Astrocyte (in vitro differentiated cells and primary cell): ENCODE measurements around the gene DLGAP4. TPM values are rescaled to one million over a fixed set of nuclear protein-coding genes. Genes with fewer than 3 reads are reported as not detected.

ENCODE experiments used
- DNase-seq: peaks from one replicate; pipeline ENCODE4 v3.0.0-alpha.2; 2010; ENCODE audit warnings: low read depth
- FAIRE-seq: peaks from 2 replicates; lab custom pipeline; 2011; peaks lifted over from hg19 to GRCh38; lab: Jason Lieb, UNC
- H2AFZ ChIP-seq: 2 replicates; pipeline ENCODE4 v1.6.0; 2012; ENCODE audit warnings: low read depth, low read length, inconsistent platforms
- H3K27ac ChIP-seq: 2 replicates; pipeline ENCODE4 v1.5.1; 2011; ENCODE audit warnings: low read depth, low read length, inconsistent platforms
- H3K27me3 ChIP-seq: 2 replicates; pipeline ENCODE4 v1.6.0; 2011; ENCODE audit warnings: low read length, inconsistent platforms; ENCODE audit not compliant: insufficient read depth
- H3K36me3 ChIP-seq: 2 replicates; pipeline ENCODE4 v1.5.1; 2011; ENCODE audit warnings: low read length, inconsistent platforms; ENCODE audit not compliant: insufficient read depth
- H3K4me1 ChIP-seq: 2 replicates; pipeline ENCODE4 v1.5.1; 2011; ENCODE audit warnings: low read length, inconsistent platforms; ENCODE audit not compliant: insufficient read depth
- H3K4me2 ChIP-seq: 2 replicates; pipeline ENCODE4 v1.6.0; 2012; ENCODE audit warnings: low read length, inconsistent platforms
- H3K4me3 ChIP-seq: 2 replicates; pipeline ENCODE4 v1.5.1; 2011; ENCODE audit warnings: low read depth, mild to moderate bottlenecking, low read length, inconsistent platforms; ENCODE audit not compliant: insufficient read depth
- H3K79me2 ChIP-seq: 2 replicates; pipeline ENCODE4 v1.6.0; 2012; ENCODE audit warnings: mild to moderate bottlenecking, low read length, inconsistent platforms; ENCODE audit not compliant: insufficient read depth
- H3K9ac ChIP-seq: 2 replicates; pipeline ENCODE4 v1.6.0; 2012; ENCODE audit warnings: mild to moderate bottlenecking, low read length, inconsistent platforms
- H3K9me3 ChIP-seq: 2 replicates; pipeline ENCODE4 v1.5.1; 2012; ENCODE audit warnings: low read depth, mild to moderate bottlenecking, low read length, inconsistent platforms; ENCODE audit not compliant: insufficient read depth
- H4K20me1 ChIP-seq: 2 replicates; pipeline ENCODE4 v1.6.0; 2012; ENCODE audit warnings: low read length, inconsistent platforms; ENCODE audit not compliant: insufficient read depth
- H3K27ac Mint-ChIP-seq: one replicate; pipeline ENCODE4 v1.8.0; 2021; ENCODE audit warnings: mild to moderate bottlenecking, mixed read lengths; ENCODE audit not compliant: unreplicated experiment
- H3K27me3 Mint-ChIP-seq: one replicate; pipeline ENCODE4 v1.8.0; 2021; ENCODE audit warnings: low read depth, mixed read lengths; ENCODE audit not compliant: unreplicated experiment
- H3K36me3 Mint-ChIP-seq: one replicate; pipeline ENCODE4 v1.8.0; 2021; ENCODE audit warnings: low read depth, mixed read lengths; ENCODE audit not compliant: unreplicated experiment
- H3K4me1 Mint-ChIP-seq: one replicate; pipeline ENCODE4 v1.8.0; 2021; ENCODE audit warnings: low read depth, mixed read lengths; ENCODE audit not compliant: unreplicated experiment
- H3K4me3 Mint-ChIP-seq: one replicate; pipeline ENCODE4 v1.8.0; 2021; ENCODE audit warnings: mild to moderate bottlenecking, moderate library complexity, mixed read lengths; ENCODE audit not compliant: unreplicated experiment
- H3K9me3 Mint-ChIP-seq: one replicate; pipeline ENCODE4 v1.8.0; 2021; ENCODE audit warnings: mild to moderate bottlenecking, mixed read lengths; ENCODE audit not compliant: unreplicated experiment
- EZH2 ChIP-seq: IDR thresholded peaks from 2 replicates; pipeline ENCODE4 v1.6.1; 2012; ENCODE audit warnings: mild to moderate bottlenecking, low read length, inconsistent platforms; ENCODE audit not compliant: insufficient read depth
- total RNA-seq: library from RNA; stranded (reverse); gene quantifications from 2 replicates; pipeline ENCODE4 v1.2.1, GENCODE V29; 2021
- TF ChIP-seq, protein P1 (sequence below): IDR thresholded peaks from 2 replicates; pipeline ENCODE4 v1.5.1; 2011; ENCODE audit warnings: low read depth, mild to moderate bottlenecking, inconsistent platforms, low read length, moderate library complexity; ENCODE audit not compliant: insufficient read depth

The DLGAP4 gene
- total RNA-seq, 1 donor from 2014 or later = 135 TPM

DNA sequence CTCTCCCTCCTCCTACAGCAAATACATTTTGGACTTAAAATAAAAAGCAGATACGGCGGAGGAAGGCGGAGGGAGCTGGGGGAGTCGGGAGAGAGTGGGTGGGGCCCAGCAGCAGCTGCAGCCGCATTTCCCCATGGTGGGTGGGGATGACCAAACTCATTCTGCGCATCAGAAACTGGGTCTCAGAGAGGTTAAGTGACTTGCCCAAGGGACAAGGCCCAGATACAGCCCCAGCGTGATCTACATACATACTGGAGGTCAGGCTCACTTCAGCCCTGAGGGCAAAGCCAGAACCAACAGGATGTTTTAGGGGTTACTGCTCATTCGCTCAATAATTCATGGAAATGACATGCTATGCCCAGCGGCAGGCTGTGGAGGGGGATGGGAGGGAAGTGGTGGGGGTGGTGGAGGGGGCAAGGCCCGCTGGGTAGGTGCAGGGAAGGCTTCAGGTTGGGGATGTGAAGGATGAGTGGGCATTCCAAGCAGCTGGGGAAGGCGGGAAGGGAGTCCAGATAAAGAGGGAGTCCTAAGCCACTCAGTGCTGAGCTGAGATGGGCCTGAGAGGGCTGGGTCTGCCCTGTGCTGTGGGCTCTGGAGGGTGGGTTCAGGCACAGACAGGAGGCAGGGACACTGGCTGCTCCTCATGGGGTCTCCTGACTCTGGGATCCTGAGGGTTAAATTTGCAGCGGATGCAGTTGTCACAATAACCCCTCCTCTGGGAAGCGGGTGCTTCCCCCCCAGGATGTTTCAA is 31.0 kb downstream of the DLGAP4 start:
- Histone ChIP-seq H4K20me1 (no peaks in the 10 kb centered on the region), H3K27ac (no peak overlapping the region), H3K4me1 (no peaks in the 10 kb centered on the region), H3K36me3 (no peaks in the 10 kb centered on the region), H3K9me3 (no peaks in the 10 kb centered on the region), H3K4me3 (no peak overlapping the region), H3K79me2 (no peaks in the 10 kb centered on the region), H3K9ac (no peak overlapping the region), H2AFZ (no peak overlapping the region), H3K4me2 (no peak overlapping the region), H3K27me3 (peaks cover 22% of the 10 kb centered on the region)
- TF ChIP-seq, protein P1, sequence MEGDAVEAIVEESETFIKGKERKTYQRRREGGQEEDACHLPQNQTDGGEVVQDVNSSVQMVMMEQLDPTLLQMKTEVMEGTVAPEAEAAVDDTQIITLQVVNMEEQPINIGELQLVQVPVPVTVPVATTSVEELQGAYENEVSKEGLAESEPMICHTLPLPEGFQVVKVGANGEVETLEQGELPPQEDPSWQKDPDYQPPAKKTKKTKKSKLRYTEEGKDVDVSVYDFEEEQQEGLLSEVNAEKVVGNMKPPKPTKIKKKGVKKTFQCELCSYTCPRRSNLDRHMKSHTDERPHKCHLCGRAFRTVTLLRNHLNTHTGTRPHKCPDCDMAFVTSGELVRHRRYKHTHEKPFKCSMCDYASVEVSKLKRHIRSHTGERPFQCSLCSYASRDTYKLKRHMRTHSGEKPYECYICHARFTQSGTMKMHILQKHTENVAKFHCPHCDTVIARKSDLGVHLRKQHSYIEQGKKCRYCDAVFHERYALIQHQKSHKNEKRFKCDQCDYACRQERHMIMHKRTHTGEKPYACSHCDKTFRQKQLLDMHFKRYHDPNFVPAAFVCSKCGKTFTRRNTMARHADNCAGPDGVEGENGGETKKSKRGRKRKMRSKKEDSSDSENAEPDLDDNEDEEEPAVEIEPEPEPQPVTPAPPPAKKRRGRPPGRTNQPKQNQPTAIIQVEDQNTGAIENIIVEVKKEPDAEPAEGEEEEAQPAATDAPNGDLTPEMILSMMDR = no peak
- TF ChIP-seq EZH2 = no peak
- no peaks in the 10 kb centered on the region for H3K4me1 Mint-ChIP-seq
- H3K9me3 Mint-ChIP-seq = peaks cover 2% of the 10 kb centered on the region
- no peak overlapping the region for H3K4me3 Mint-ChIP-seq
- no peaks in the 10 kb centered on the region for H3K36me3 Mint-ChIP-seq
- H3K27me3 Mint-ChIP-seq = peaks cover 50% of the 10 kb centered on the region
- no peak overlapping the region for H3K27ac Mint-ChIP-seq
- FAIRE-seq (no peak), DNase-seq (no peak)

GRCh38 chr20:36337886-36338285 is 31.7 kb downstream of the DLGAP4 start:
- H2AFZ ChIP-seq = no peak overlapping the region
- peaks cover 45% of the 10 kb centered on the region for H3K27me3 Mint-ChIP-seq
- no peaks in the 10 kb centered on the region for H3K36me3 Mint-ChIP-seq
- H3K4me3 Mint-ChIP-seq = no peak overlapping the region
- no peaks in the 10 kb centered on the region for H3K36me3 ChIP-seq
- no peak overlapping the region for H3K9ac ChIP-seq
- no peak overlapping the region for H3K27ac Mint-ChIP-seq
- TF ChIP-seq EZH2 = no peak
- TF ChIP-seq, protein P1 = no peak
- H3K4me3 ChIP-seq = no peak overlapping the region
- DNase-seq (no peak), FAIRE-seq (no peak)
- H3K27ac ChIP-seq = no peak overlapping the region
- no peaks in the 10 kb centered on the region for H3K79me2 ChIP-seq
- no peaks in the 10 kb centered on the region for H3K9me3 ChIP-seq
- no peaks in the 10 kb centered on the region for H3K4me1 Mint-ChIP-seq
- H3K4me2 ChIP-seq = no peak overlapping the region
- H3K9me3 Mint-ChIP-seq = peaks cover 2% of the 10 kb centered on the region
- H3K4me1 ChIP-seq = no peaks in the 10 kb centered on the region
- no peaks in the 10 kb centered on the region for H4K20me1 ChIP-seq
- H3K27me3 ChIP-seq = peaks cover 22% of the 10 kb centered on the region
